NK-92 (cell line): ENCODE measurements around the gene SSBP3.
"Not testable (repeated sequence)": the region's sequence is repeated elsewhere in the genome, so short reads cannot be mapped to it uniquely, and the experiment has no call there.

ENCODE experiments used
- DNase-seq: peaks from one replicate; lab custom pipeline; 2025; ENCODE audit not compliant: unreplicated experiment; lab: John Stamatoyannopoulos, UW

SSBP3 gene

GRCh38 chr1:54252371-54252936 is 153.7 kb downstream of the SSBP3 start:
- no peak for DNase-seq

GRCh38 chr1:54250670-54251069 is 155.5 kb downstream of the SSBP3 start:
- DNase-seq: no peak

DNA sequence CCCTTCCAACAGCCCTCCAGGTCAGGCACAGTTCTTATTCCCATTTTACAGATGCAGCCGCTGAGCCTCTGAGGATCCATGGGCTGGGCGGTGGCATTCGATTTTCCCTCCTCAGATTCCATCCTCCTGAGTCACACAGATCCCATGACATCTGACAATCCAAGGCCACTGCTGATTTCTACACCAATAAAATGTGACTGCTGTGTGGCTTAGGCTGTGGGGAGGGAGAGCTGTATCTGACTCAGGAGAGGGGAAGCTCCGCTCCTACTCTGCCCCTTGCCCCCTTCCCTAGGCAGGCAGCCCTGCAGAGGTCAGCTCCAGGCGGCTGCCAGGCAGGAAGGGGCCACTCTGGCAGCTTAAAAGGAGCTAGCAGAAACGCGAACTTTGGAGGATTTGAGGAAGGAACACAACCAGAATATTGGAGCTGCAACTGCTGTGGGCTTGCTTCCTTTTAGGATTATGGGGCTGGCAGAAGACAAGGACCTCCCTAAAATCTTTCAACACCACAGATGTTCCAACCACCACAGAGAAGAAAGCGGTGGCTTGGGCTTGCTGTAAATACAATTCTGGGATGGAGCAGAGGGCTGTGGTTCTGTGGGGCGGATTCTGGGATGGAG is 156.3 kb downstream of the SSBP3 start:
- DNase-seq: no peak

DNA sequence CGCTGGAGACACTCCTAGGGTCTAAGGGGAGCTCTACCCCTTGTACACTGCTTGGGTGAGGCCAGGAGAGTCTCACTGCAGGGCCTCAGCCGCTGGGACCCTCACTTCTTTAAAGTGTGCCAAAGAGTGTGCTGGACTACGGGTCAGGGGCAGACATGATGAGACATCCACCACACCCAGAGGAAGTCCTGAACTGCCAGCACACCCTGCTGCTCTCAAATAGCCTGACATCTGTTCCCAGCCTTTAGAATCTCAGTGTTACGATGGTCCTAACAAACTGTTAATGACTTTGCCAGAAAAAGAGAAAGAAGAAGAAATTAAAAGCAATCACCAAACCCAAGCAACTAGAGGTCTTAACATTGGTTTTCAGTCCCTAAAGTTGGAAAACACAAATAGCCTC is 157.2 kb downstream of the SSBP3 start:
- DNase-seq: no peak

GRCh38 chr1:54247863-54248515 is 158.2 kb downstream of the SSBP3 start:
- no peak for DNase-seq

- no peak for DNase-seq
Observed at GRCh38 chr1:54246116-54246721, 160.0 kb downstream of the SSBP3 start.

DNA sequence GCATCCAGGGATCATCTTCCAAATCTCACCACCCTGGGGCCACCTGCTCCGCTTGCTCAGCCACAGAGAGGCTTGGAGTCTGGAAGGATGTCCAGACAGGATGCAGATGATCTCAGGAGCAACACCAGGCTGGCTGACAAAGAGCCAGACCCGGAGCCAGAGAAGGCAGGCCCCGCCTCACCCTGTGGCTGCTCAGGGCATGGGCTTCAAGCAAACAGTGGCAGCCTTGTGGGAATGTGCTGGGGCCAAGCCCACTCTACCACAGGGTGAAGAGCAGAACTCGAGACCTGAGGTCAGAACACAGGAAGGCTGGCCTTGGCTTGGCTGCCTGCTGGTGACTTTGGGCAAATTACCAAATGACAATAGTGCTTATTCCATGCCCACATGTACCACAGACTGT is 160.7 kb downstream of the SSBP3 start:
- no peak for DNase-seq

DNA sequence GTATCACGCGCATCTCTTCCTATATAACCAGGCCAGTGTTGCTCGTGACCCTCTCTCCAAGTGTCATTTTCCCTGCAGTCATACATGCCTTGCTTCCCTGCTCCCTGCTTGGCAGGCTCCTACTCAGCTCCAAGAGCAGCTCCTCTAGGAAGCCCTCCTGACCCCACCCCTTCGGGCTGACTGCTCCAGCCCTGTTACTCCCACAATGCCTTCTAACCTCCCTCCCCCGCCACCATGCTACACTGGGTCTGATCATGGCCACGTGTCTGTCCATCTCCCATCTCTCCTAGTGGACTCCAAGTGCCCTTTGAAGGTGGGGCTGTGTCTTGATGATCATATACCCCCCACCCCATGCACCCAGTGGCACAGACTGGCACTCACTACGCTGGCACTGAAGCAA is 161.5 kb downstream of the SSBP3 start:
- DNase-seq: no peak

DNA sequence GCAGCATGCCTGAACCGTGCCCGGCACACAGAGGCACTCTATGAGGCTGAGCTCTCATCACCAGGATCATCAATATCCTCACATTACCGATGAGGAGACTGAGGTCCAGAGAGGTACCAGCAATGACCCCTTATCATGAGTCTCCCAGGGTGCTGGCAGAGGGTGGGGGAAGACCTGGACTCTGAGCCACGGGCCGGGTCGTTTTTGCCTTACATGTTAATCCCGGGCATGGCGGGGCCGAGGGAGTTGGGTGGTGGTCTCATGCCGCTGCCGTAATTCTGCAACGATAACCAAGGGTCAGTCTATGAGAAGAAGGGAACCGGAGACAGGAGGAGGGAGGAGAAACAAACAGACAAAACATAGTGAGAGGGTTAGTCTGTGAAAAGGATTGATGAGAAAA is 163.2 kb downstream of the SSBP3 start:
- DNase-seq: no peak

- no peak for DNase-seq
Observed at GRCh38 chr1:54241364-54241763, 164.8 kb downstream of the SSBP3 start.

DNA sequence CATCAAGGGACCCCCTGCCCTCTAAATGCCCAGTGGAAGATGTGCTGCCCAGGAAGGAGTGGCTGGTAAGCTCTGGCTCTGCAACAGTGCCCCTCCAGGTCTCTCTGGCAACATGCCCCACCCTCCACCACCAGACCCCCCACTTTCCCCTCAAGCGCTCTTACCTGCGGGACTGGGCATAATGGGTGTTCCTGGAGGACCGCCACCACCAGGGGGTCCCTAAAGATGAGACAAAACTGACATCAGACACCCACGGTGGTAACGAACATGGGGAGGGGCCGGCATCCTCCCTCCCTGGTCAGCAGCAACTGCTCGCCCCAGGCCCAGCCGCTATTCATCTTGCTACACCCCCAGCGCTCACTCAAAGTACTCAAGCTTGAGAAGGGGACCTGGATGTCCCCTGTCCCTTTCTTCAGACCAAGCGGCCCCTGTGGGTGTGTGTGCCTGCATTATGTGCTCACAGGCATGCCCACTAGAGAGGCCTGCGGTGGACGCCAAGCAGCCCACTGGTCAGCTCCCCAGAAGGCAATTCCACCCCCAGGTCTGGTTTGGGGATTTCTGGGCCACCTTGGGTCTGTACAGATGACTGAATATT is 165.4 kb downstream of the SSBP3 start:
- no peak for DNase-seq

- no peak for DNase-seq
Observed at GRCh38 chr1:54239631-54240031, 166.6 kb downstream of the SSBP3 start.

GRCh38 chr1:54239035-54239383 is 167.2 kb downstream of the SSBP3 start:
- DNase-seq: no peak

DNA sequence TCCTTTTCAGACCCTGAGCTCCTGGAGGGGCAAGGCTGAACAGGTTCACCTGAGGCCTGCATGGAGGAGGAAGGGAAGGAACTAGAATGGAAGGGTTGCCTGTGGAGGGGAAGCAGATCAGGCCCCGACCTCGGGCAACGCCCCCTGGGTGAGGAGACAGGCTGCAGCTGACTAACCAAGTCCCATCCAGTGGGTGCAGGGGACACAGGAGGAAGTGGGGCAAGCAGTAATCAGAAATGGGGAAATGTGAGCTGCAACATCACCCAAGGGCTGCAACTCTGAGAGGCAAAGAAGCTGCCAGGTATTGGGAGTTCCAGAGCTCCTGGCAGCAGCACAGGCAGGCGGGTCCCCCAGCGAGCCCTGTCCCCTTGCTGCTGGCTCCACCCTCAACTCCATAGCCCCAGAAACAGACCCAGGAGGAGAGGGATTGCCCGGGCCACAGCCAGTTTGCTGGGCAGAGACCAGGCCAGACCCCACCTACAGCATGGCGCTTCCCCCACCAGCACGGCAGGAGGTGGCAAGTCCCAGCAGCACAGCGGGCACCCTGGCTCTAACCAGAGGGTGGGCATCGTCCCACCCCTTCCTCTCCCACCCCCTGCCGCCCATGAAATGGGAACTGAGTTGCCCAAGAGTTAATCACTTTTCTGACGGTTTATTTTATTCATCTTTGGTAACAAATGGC is 167.7 kb downstream of the SSBP3 start:
- no peak for DNase-seq

GRCh38 chr1:54237586-54237985 is 168.6 kb downstream of the SSBP3 start:
- no peak for DNase-seq

DNA sequence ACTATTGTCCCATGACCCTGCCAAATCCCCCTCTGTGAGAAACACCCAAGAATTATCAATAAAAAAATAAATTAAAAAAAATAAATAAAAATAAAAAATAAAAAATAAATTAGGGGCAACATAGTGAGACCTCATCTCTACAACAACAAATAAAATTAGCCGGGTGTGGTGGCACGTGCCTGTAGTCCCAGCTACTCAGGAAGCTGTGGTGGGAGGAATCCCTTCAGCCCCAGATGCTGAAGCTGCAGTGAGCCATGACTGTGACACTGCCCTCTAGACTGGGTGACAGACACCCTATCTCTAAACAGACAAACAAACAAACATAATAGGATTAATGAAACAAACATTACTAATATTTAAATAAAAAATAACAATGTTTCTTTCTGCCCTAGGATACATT is 171.9 kb downstream of the SSBP3 start:
- no peak for DNase-seq

DNA sequence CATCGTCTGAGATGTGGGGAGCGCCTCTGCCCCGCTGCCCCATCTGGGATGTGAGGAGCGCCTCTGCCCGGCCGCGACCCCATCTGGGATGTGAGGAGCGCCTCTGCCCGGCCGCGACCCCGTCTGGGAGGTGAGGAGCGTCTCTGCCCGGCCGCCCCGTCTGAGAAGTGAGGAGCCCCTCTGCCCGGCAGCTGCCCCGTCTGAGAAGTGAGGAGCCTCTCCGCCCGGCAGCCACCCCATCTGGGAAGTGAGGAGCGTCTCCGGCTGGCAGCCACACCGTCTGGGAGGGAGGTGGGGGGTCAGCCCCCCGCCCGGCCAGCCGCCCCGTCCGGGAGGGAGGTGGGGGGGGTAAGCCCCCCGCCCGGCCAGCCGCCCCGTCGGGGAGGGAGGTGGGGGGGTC is 173.0 kb downstream of the SSBP3 start:
- DNase-seq: not testable (repeated sequence)

DNA sequence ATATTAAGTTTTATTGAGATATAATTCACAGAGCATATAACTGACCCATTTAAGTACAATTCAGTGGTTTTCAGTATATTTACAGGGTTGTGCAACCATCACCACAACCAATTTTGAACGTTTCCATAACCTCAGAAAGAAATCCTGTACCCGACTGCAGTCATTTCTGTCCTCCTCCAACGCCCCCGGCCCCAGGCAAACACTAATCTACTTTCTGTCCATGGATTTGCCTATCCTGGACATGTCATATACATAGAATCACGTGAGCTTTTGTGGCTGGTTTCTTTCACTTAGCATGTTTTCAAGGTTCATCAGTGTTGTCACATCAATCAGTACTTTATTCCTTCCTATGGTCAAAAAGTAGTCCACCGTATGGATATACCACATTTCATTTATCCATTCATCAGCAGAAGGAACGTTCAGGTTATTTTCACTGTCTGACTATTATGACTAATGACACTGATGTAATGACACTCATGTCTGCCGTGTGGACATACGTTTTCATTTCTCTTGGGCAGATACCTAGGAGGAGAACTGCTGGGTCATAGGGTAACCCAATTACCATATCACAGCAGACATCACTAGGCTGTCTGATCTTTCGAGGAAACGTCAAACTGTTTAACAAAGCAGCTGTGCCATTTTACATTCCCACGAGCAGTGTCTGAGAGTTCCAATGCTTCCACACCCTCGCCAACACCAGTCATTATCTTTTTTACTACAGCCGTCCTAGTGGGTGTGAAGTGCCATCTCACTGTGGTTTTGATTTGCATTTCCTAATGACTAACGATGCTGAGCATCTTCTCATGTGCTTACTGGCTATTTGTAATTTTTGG is 175.5 kb downstream of the SSBP3 start:
- DNase-seq: no peak

DNA sequence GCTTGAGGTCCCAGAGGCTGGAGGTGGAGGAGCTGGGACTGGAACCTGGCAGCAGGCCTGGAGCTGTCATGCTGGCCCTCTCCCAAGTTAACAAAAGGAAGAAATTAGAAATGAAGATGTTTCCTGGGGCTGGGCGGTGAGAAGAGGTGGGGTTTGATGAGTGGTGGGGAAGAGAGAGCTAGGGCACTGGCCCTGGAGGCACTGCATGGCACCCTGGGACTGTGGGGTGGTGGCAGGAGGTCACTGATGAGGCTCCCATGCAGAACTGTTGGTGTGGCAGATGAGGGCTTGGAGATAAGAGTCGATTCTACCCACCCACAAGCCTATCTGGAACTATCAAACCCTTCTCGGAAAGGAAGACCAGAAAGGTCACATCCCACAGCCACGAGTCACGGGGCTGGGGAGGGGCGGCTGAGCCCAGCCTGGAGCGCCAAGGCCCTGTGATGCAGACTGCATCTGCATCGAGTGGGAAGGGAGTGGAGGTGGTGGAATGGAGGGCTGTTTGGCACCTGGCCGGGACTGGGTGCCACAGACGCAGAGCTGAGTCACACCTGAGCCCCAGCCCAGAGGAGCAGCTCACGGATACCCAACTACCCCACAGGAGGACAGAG is 176.8 kb downstream of the SSBP3 start:
- DNase-seq: no peak

GRCh38 chr1:54228638-54229079 is 177.5 kb downstream of the SSBP3 start:
- DNase-seq: no peak
